GM18508 (cell line): ENCODE results near the gene CCR9.

ENCODE experiments used
- ATAC-seq: cut with Tn5 transposase; IDR thresholded peaks from one replicate; pipeline ENCODE4 v1.9.1; 2021; ENCODE audit warnings: moderate number of reproducible peaks; ENCODE audit not compliant: insufficient read depth, unreplicated experiment

CCR9 gene

DNA sequence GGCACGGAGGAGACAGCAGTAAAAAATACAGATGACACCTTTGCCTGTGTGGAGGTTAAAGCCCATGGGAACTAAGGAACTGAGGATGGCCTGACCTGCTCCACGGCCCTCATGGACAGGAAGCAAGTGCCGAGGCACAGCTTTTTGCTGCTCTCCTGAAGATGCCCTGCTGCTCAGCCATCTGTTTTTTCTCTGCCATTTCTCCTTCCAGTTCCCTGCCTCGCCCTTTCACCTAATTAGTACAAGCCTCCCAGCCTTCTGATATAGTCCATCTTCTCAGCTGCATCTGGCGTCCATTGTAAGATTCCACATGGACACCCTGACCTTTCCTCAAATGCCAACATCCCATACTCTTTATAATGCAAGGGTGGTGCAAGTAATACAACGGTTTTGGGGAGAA, 45.2 kb downstream of the CCR9 start:
- ATAC-seq, result no peak

DNA sequence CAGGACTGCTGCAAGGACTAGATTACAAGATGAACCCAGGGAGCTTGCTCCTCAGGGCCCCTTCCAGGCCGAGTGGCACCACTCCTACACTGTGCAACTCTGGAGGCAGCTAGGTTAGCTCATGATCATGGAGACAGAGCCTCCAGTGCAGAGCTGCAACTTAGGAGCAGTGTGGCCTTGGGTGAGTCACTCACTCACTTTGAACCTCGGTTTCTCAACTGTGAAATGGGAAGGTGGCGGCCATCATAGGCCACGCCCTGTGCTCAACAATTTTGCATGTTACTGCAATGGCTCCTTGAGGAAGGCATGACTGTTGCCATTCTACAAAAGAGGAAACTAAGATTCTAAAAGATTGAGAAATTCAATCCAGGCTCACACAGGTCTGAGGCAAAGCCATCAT, 45.8 kb downstream of the CCR9 start:
- ATAC-seq, result no peak

DNA sequence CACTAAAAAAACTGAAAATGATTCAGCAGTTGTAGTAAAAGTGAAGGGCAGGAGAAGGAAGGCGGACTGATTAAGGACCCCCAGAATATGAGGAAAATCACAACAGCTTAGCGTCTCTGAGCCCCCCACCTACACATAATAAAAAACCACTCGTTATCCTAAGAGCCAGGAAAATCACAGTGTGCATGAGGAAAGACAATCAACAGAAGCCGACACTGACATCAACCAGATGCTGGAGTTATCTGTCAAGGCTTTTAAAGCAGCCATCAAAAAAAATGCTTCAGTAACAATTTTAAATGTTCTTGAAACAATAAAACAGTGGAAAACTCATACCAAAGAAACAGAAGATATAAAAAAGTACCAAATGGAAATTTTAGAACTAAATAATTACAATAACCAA, 47.2 kb downstream of the CCR9 start:
- no peak for ATAC-seq

DNA sequence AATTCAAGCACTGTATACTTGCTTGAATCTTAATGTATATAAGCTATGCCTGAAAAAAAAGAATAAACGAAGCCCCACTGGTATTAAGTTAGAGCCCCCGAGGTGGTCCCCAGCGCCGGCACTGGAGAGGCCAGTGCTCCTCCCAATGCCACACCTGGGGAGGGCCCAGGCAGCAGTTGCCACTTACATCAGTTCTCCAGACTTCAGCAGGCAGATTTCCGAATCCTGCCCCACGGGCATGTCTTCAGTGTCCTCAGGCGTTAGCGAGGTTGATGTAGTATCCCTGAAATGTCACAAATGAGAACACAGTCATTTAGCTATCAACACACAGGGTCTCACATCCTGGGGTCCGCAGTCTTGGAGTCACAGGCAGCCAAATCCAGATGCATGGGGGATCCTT, 49.9 kb downstream of the CCR9 start:
- no peak for ATAC-seq

DNA sequence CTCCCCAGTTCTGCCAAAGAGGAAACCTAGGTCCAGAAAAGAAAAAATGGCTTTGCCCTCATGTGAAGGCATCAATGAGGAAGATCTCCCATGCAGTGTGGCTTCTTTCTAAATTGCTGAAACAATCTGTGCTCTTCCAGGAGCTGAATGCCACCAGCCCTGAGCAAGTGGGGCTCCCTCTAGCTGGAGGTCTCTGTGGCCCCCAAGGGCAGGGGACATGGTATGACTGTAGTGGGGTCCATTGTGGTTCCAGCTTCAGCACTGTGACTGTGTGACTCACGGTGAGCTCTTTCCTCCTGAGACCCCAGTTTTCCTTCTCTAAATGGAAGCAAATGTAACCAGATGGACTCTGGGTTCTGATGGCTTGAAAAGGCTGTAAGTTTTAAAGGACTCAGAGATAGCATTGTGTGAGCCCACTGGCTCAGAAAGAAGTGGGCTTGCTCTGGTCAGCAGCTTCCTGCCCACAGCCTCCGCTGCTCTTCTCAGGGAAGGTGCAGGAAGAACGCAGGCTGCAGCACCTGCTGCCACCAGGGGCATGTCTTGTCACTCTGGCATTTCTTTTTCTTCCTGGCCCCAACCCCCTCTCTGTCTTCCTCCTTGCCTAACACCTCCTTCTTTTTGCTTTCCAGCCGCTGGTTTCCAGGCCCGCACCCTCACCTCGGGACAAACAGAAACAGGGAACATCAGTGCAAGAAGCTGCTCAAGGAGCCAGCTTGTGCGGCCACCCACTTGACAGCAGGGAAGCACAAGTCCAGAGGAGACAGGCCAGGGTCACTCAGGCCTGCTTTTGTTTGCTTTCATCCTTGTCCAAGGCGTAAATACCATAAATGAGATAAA, 51.1 kb downstream of the CCR9 start:
- no peak for ATAC-seq

DNA sequence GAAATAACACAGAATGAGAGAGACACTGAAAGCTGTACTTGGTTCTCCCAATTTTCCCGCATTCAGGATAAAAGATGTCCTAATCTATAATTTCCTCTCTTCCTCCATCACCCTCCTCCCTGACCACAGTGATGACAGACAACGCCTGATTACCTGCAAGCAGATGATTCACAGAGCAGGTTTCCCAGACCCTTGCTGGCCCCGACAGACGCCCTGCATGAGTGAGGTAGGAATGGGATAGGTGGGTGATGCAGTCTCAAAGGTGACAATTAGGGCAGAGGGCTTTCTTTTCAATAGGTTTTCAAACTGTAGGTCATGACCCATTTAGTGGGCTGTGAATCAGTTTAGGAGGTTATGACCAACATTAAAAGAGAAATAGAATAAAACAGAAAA, 51.7 kb downstream of the CCR9 start:
- no peak for ATAC-seq

DNA sequence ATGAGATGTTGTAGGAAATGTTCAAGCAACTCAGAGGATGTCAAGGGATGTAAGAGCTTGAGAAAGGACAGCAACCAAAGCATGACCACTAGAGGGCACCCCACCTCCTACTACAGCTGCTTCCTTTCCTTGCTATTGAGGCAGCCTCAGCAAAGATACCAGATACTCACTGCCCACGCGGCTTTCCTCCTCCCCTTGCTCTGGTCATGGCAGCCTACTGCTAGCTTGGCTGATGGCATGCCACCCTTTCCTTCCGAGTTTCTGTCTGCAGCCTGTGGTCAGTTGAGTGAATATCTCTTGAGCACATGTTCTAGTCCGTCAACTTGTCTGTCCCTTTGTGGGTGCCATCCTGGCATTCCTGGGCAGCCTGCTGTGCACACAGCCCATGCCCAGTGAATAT, 52.5 kb downstream of the CCR9 start:
- ATAC-seq, result no peak

DNA sequence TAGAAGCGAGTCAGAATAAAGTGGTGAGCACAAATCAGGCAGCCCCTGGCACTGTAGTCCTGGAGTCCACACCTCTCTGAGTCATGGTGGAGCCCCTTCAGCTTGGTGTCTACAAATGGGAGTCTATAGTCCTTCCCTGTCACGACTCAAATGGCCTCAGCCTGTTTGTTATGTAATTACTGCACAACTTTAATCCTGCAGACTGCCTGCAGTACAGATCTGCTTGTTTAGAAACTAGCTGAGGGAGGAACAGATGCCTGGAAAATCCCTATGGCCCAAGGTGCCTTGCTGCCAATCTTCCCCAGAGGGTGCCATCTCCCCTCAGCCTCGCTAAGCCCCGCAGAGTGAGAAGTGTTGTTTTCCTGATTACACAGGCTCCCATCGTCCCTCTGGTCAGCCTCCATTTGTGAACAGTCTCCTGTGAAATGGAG, 53.0 kb downstream of the CCR9 start:
- no peak for ATAC-seq

DNA sequence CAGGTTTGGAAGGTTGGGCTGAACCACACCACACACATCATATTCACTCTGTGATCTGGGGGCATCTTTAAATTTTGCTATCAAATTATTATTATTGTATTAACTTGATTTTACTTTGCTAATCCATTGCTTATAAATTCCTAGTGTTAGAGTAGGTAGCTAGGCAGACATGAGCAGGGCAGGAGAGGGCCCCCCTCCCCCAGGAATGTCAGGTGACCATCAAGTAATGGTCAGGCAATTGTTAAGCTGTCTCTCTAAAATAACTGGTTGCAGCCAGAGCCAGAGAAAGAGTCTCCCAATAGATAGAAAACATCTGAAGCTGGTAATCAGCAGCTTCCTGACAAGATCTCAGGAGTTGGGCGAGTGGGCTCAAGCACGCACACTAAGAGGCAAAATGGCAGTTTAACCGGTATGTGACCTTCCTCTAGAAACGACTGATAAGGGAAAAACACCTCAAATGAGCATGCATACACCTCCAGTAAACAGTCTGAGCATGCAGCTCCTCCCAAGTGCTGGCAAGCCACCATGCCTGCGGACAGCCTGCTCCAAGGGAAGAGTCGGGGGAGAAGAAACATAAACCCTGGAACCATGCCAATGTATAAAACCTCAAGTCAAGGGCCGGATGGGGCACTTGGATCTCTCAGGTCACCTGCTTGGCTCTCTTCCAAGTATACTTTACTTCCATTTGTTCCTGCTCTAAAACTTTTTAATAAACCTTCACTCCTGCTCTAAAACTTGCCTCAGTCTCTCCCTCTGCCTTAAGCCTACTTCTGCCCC, 53.8 kb downstream of the CCR9 start:
- ATAC-seq, result no peak

DNA sequence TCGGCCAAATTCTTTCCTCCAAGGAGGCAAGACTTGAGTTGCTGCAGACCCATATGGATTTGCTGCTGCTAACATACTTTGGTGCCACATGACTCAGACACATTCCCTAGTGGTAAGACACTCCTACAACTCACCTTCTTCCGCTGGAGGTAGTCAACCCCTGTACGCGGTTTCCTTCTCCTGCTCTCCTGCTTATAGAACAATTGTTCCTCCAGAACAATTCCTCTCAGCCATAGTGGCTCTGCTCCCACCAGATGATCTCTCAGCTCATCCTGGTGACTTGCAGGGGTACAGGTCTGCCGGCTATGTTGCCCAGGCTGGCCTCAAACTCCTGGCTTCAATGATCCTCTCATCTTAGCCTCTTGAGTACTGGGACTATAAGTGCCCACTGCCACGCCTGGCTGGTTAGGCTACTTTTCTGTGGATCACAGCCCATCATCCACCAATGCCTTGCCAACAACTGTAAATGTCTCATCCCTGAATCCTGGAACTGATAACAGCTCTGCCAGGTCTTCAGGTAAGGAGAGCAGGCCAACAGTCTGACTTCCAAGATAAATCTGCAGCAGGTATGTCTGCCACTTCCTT, 54.5 kb downstream of the CCR9 start:
- no peak for ATAC-seq

DNA sequence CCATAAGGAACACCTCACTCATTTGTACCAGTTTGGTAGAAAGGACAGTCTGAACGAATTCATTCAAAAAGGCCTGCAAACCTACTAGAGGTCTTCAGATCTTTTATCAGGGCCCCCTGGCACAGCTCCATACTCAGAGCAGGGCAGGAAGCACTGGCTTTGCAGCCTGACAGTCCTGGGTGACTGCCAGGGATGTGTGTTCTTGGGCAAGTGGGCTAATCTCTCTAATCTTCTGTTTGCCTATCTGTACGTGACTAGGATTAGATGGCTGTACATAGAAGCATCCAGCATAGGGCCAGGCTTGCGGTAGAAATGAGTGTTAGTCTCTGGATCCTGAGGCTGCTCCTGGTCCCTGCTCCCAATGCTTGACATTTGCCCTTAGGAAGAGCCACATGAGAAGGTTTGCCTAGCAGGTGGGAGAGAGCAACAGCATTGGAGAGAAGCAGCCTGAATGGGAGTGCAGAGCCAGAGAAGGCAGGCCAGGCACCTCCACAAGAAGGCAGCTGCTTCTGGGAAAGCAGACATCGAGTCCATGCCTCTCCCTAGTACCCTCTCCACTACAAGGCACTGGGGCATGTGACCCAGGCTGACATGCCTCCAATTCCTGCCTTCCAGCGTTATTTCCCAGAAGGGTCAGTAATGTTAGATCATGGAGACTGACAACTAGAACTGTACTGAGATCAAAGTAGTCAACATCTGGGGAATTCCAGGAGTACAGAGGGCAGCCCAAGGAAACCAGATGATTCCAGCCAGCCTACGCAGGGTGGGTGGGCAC, 55.9 kb downstream of the CCR9 start:
- no peak for ATAC-seq

DNA sequence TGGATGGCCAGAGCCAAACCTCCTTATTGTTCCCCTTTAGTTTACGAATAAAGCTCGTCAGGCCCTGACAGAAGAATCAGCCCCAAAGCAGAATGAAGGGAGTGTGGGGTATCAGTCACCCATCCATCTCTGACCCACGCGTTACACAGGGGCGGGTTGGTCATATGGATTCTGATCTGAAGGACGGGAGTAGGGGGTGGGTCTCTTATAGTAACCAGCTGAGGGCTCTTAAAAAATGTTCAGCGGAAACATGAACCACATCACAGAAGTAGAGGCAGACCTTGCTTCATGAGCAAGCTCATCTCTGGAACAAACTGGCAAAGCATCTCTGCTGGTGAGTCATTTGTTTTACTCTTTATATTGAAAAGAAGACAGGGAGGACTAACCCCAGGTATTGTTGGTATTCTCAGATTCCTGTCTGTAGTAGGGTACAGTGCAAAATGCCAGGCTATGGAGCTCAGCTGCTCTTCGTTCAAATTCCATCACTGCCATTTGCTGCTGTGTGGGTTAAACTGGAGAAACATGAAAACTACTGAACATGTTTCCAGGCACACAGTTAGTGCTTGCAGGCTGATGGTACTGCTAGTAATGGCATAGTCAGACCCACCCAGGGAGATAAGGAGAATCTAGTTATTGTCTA, 57.0 kb downstream of the CCR9 start, which contains the start of gene CXCR6:
Gene CXCR6 (plus strand): TSS at position 258 of the 640 bp plus-strand sequence. CDS start 3,018 bp downstream, outside the sequence.
- no peak for ATAC-seq

DNA sequence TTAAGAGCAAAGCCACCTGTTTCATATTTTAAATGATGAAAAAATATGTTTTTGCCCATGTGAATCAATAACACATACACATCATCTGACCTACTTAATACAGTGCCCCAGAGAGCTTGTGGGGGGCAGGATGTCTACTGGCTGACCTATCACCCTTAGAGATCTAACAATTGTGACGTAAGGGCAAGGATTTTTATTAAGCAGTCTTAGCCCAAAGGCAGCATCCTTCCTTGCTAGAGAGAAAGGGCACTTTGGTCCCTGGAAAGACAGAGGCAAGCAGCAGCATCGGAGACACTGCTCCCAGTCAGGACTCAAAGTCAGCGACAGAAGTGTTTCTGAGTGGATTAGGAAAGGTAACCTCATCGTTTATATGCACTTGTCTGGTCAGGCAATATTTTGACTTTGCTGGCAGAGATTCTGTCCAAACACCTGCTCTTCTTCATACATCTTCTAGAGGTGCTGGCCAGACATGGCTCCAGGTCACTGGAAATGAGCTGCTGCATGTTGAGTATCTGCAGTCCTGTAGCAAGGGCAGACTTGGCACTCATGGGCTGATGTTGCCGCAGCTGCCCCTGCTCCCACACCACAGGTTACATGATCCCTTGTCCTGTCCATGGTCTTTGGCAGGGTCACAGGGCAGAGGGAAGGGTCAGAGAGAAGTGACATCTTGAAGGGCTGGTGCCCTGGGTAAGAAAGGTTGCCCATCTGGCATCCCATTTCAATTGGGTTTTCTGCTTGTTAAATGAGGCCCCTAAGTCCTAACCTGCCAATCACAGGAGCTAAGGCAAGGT, 58.7 kb downstream of the CCR9 start:
- ATAC-seq, result no peak

DNA sequence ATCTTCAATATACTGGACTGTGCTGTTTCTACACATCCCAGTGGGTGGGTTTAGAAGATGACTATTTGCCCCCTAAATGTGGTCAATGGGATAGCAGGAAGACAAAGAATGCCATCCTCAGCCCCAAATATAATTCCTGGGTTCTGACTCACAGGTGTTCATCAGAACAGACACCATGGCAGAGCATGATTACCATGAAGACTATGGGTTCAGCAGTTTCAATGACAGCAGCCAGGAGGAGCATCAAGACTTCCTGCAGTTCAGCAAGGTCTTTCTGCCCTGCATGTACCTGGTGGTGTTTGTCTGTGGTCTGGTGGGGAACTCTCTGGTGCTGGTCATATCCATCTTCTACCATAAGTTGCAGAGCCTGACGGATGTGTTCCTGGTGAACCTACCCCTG, 60.0 kb downstream of the CCR9 start:
- no peak for ATAC-seq

DNA sequence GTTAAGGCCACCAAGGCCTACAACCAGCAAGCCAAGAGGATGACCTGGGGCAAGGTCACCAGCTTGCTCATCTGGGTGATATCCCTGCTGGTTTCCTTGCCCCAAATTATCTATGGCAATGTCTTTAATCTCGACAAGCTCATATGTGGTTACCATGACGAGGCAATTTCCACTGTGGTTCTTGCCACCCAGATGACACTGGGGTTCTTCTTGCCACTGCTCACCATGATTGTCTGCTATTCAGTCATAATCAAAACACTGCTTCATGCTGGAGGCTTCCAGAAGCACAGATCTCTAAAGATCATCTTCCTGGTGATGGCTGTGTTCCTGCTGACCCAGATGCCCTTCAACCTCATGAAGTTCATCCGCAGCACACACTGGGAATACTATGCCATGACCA, 60.5 kb downstream of the CCR9 start:
- no peak for ATAC-seq

DNA sequence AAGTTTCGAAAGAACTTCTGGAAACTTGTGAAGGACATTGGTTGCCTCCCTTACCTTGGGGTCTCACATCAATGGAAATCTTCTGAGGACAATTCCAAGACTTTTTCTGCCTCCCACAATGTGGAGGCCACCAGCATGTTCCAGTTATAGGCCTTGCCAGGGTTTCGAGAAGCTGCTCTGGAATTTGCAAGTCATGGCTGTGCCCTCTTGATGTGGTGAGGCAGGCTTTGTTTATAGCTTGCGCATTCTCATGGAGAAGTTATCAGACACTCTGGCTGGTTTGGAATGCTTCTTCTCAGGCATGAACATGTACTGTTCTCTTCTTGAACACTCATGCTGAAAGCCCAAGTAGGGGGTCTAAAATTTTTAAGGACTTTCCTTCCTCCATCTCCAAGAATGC, 61.0 kb downstream of the CCR9 start:
- ATAC-seq, result no peak

DNA sequence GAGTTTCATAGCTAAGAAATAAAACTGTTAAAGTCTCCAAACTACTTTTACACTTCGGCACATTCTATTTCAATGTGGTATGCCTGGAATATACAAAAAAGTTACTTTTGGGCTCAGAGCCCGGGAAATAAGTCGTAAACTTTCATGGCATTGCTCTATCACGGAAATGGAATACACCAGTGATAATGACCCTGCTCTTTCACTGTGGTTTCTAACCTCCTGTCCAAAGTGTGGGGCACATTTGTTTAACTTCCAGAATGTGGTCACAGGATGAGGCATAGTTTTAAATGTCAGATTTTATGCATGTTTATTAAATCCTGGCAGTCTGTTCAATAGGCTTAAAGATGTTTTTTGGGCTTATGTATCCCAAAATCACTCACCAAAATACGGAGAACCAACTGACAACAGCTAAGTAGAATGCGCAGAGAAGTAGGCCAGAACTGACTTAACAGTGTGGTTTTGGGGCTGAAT, 62.0 kb downstream of the CCR9 start:
- no peak for ATAC-seq

DNA sequence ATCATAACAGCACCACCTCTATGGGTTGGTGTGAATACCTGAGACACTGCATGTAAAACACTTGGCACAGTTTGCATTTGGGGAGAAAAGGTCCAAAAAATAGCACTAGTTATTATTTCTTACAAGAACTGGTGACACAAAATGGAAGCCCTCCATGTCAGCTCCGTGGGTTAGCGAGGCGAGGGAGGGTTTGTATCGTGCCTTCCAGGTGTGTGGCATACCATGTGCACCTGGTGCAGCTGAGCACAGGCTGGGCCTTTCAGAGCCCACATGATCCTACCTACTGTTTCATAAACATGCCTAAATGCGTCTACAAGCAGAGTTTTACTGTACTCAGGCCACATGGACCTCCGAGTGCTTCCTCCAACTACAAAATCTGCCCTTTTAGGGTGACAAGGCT, 62.5 kb downstream of the CCR9 start:
- ATAC-seq, result no peak

DNA sequence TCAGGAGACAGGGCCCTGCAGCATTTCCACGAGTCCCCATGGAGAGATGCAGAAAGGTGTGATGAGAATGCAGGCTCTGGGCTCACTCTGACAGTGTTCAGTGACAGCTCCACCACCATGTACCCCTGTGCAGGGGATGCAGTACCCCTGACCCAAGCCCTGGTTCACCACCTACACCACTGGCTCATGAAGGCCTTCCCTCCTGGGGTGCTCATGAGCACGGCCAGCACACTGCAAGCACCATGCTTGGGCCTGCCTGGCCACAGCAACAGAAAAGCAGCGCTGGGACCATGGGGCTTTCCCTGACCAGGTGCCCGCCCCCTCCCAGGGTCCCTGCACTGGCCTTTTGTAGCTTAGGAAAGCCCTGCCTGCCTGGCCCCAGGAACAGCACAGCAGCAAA, 63.1 kb downstream of the CCR9 start:
- no peak for ATAC-seq
